Effector memory CD8-positive, alpha-beta T cell (primary cell): ENCODE results near the gene SLC9A4.

Experiments used
- ATAC-seq: fragments of 150-1000 bp; cut with Tn5 transposase; replicated peaks from 2 replicates; pipeline ENCODE4 v1.10.0; 2021; ENCODE audit warnings: mild to moderate bottlenecking, moderate library complexity
- DNase-seq, 3 experiments: peaks; one replicate each; pipeline ENCODE4 v3.0.0; 2021
- H3K27ac Mint-ChIP-seq, 2 donors: one replicate each; pipeline ENCODE4 v1.8.0; 2022; ENCODE audit warnings: mild to moderate bottlenecking in 2 of 2, mixed read lengths in 2 of 2, moderate library complexity in 2 of 2
- H3K27me3 Mint-ChIP-seq, 2 donors: one replicate each; pipeline ENCODE4 v1.8.0; 2022; ENCODE audit warnings: mixed read lengths in 2 of 2
- H3K36me3 Mint-ChIP-seq: one replicate; pipeline ENCODE4 v1.8.0; 2022; ENCODE audit warnings: mild to moderate bottlenecking, moderate library complexity, mixed read lengths; ENCODE audit not compliant: insufficient read depth
- H3K4me1 Mint-ChIP-seq, 2 donors: one replicate each; pipeline ENCODE4 v1.8.0; 2022; ENCODE audit warnings: low read depth in 2 of 2, mixed read lengths in 2 of 2
- H3K4me3 Mint-ChIP-seq, 2 donors: one replicate each; pipeline ENCODE4 v1.8.0; 2022; ENCODE audit warnings: mild to moderate bottlenecking in 2 of 2, mixed read lengths in 2 of 2, moderate library complexity in 2 of 2
- H3K9me3 Mint-ChIP-seq, 2 donors: one replicate each; pipeline ENCODE4 v1.8.0; 2022; ENCODE audit warnings: mixed read lengths in 2 of 2

The SLC9A4 gene

DNA sequence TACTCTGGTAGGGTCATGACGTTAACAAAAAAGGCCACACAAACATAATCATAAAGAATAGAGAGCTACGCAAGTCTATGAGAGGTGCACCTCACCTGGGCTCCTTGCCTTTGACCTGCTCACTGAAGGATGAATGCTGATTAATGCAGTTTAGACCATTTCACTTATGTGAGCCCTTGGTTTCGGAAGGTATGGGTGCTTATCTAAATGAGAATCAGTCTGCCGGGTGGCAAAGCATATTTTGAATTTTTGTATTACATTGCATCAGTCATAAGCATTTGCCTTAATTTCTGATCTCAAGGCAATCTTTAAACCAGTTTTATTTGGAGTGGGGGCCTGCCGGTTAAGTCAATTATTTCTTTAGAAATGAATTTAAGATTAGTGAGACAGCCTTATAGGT is 42.8 kb downstream of the SLC9A4 start:
- H3K27ac Mint-ChIP-seq = no peak overlapping the region
- no peaks in the 10 kb centered on the region for H3K36me3 Mint-ChIP-seq
- peaks cover 16 to 22% of the 10 kb centered on the region in 2 donors for H3K27me3 Mint-ChIP-seq
- H3K4me3 Mint-ChIP-seq = no peak overlapping the region
- no peaks in the 10 kb centered on the region for H3K9me3 Mint-ChIP-seq
- H3K4me1 Mint-ChIP-seq = peaks cover 0 to 5% of the 10 kb centered on the region in 2 donors
- ATAC-seq (no peak), DNase-seq (no peak)

DNA sequence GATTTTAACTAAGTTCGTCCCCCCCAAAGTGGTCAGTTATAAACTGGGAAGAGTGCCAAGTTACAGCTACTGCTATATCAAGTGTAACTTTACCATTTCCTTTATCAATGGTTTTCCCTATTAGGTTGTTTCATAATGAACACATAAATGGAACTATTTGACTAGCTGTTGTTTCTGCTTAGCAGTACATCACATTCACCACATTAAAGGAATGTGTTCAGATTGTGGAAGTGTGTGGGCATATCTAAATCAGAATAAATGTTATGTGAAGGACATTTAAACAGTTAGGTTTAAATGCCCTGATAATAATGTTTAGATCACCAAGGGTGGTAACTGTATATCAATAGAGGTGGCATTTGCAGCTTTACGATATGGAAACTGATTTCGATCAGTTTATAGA is 45.1 kb downstream of the SLC9A4 start:
- Mint-ChIP-seq H3K27ac (no peak overlapping the region), H3K27me3 (peaks cover under 1 to 7% of the 10 kb centered on the region in 2 donors), H3K4me3 (no peak overlapping the region), H3K4me1 (peaks cover 5 to 22% of the 10 kb centered on the region in 2 donors), H3K36me3 (no peaks in the 10 kb centered on the region), H3K9me3 (no peaks in the 10 kb centered on the region)
- ATAC-seq (no peak), DNase-seq (no peak)

DNA sequence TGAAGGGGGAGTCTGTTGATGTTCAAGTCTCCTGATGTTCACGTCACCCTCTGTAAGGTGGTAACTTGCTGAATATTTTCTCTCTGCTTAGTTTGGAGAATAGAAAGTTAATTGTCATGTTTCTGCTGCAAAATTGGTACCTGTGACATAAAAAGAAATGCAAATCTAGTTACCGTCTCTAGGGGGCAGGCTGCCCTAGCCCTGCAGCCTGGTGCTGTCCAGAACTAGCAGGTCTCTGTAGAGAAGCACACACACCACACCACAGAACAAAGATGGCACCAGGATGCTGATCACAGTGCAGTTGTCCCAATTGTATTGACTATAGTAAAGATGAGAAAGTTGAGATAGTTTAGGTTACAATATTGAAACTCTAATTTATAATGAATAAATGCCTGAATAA is 47.0 kb downstream of the SLC9A4 start:
- ATAC-seq (peak; percentile 37), DNase-seq (peak in 1 of 3 experiments; percentile 3)
- no peaks in the 10 kb centered on the region for H3K36me3 Mint-ChIP-seq
- H3K27me3 Mint-ChIP-seq = peaks cover 0 to 6% of the 10 kb centered on the region in 2 donors
- no peak overlapping the region for H3K4me3 Mint-ChIP-seq
- H3K4me1 Mint-ChIP-seq = peaks cover 10 to 33% of the 10 kb centered on the region in 2 donors
- no peaks in the 10 kb centered on the region for H3K9me3 Mint-ChIP-seq
- no peak overlapping the region for H3K27ac Mint-ChIP-seq

- H3K9me3 Mint-ChIP-seq = no peaks in the 10 kb centered on the region
- peaks cover 0 to 6% of the 10 kb centered on the region in 2 donors for H3K27me3 Mint-ChIP-seq
- DNase-seq = no peak
- H3K4me3 Mint-ChIP-seq = no peak overlapping the region
- H3K27ac Mint-ChIP-seq = no peak overlapping the region
- peaks cover 10 to 34% of the 10 kb centered on the region in 2 donors for H3K4me1 Mint-ChIP-seq
- H3K36me3 Mint-ChIP-seq = no peaks in the 10 kb centered on the region
- ATAC-seq = no peak
These were observed 47.8 kb downstream of the SLC9A4 start for GRCh38 chr2:102520801-102521200.

- H3K36me3 Mint-ChIP-seq = no peaks in the 10 kb centered on the region
- H3K27ac Mint-ChIP-seq = peak overlapping the region in 1 of 2 donors; percentile 62
- no peak for ATAC-seq
- no peaks in the 10 kb centered on the region for H3K9me3 Mint-ChIP-seq
- H3K27me3 Mint-ChIP-seq = peaks cover 0 to 4% of the 10 kb centered on the region in 2 donors
- H3K4me1 Mint-ChIP-seq = peaks cover 10 to 34% of the 10 kb centered on the region in 2 donors
- DNase-seq = no peak
- H3K4me3 Mint-ChIP-seq = peak overlapping the region in 1 of 2 donors; percentile 5
These were observed 49.1 kb downstream of the SLC9A4 start for GRCh38 chr2:102522162-102522561.

- H3K27me3 Mint-ChIP-seq = peaks cover 0 to 4% of the 10 kb centered on the region in 2 donors
- no peaks in the 10 kb centered on the region for H3K9me3 Mint-ChIP-seq
- H3K4me3 Mint-ChIP-seq = peak overlapping the region; percentile 3 to 16
- no peaks in the 10 kb centered on the region for H3K36me3 Mint-ChIP-seq
- peaks cover 10 to 34% of the 10 kb centered on the region in 2 donors for H3K4me1 Mint-ChIP-seq
- ATAC-seq (peak; percentile 95), DNase-seq (peak; percentile 3 to 12 (median 4))
- peak overlapping the region in 1 of 2 donors; percentile 73 for H3K27ac Mint-ChIP-seq
These were observed 49.9 kb downstream of the SLC9A4 start for GRCh38 chr2:102522890-102523289.

- H3K36me3 Mint-ChIP-seq = no peaks in the 10 kb centered on the region
- peaks cover 0 to 5% of the 10 kb centered on the region in 2 donors for H3K27me3 Mint-ChIP-seq
- H3K27ac Mint-ChIP-seq = peak overlapping the region in 1 of 2 donors; percentile 57
- H3K4me1 Mint-ChIP-seq = peaks cover 10 to 34% of the 10 kb centered on the region in 2 donors
- H3K9me3 Mint-ChIP-seq = no peaks in the 10 kb centered on the region
- ATAC-seq = no peak
- peak overlapping the region; percentile 0 to 14 for H3K4me3 Mint-ChIP-seq
- no peak for DNase-seq
These were observed 50.6 kb downstream of the SLC9A4 start for GRCh38 chr2:102523651-102524050.

- peaks cover 10 to 19% of the 10 kb centered on the region in 2 donors for H3K27me3 Mint-ChIP-seq
- no peaks in the 10 kb centered on the region for H3K9me3 Mint-ChIP-seq
- ATAC-seq (no peak), DNase-seq (no peak)
- no peaks in the 10 kb centered on the region for H3K36me3 Mint-ChIP-seq
- H3K27ac Mint-ChIP-seq = no peak overlapping the region
- no peak overlapping the region for H3K4me3 Mint-ChIP-seq
- peaks cover 10 to 18% of the 10 kb centered on the region in 2 donors for H3K4me1 Mint-ChIP-seq
These were observed 54.1 kb downstream of the SLC9A4 start for GRCh38 chr2:102527086-102527485.

DNA sequence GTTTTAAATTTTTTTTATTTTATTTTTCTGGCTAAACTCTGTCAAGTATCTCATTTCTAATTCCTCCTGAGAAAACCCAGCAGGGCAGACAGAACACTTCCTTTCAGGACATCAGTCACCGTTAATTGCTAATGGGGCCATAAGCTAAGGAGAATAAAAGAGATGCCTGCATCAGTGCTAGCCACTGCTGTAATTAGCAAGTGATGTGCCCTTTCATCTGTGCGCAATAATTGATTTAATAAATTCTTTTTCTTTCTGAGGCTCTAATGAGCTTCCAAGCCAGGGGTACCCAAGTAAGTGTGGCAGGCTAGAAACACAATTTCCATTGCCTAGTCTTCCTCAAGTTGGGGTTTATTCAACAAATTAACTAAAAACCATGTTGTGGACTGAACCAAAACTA is 65.5 kb downstream of the SLC9A4 start:
- no peak overlapping the region for H3K27ac Mint-ChIP-seq
- ATAC-seq = no peak
- no peaks in the 10 kb centered on the region for H3K4me1 Mint-ChIP-seq
- DNase-seq = no peak
- no peaks in the 10 kb centered on the region for H3K9me3 Mint-ChIP-seq
- H3K27me3 Mint-ChIP-seq = peaks cover 18 to 23% of the 10 kb centered on the region in 2 donors
- H3K36me3 Mint-ChIP-seq = no peaks in the 10 kb centered on the region
- no peak overlapping the region for H3K4me3 Mint-ChIP-seq

DNA sequence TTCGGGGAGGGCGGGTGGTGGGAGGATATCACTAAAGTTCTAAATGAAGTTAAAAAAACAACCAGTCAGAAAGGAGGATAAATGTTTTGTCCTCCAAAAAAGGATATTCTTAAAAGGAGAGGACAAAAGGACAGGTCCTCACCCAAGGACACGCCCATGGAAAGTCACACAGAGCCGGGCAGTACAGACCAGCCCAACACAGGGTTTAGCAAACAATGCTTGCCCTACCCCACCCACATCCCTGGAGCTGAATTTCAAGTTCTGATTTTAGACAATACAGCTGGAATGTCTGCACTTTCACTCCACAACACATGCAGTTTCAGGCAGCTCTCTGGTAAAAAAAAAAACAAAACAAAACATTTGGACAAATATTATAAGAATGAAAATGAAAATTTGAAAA is 67.9 kb downstream of the SLC9A4 start:
- ATAC-seq = no peak
- Mint-ChIP-seq H3K27ac (no peak overlapping the region), H3K9me3 (no peaks in the 10 kb centered on the region), H3K27me3 (peaks cover 12 to 13% of the 10 kb centered on the region in 2 donors), H3K4me3 (no peak overlapping the region), H3K4me1 (no peaks in the 10 kb centered on the region), H3K36me3 (no peaks in the 10 kb centered on the region)
- no peak for DNase-seq

GRCh38 chr2:102544182-102544581 is 71.2 kb downstream of the SLC9A4 start:
- H3K4me3 Mint-ChIP-seq = no peak overlapping the region
- DNase-seq = no peak
- H3K27me3 Mint-ChIP-seq = peaks cover 9 to 13% of the 10 kb centered on the region in 2 donors
- no peak for ATAC-seq
- no peaks in the 10 kb centered on the region for H3K4me1 Mint-ChIP-seq
- no peak overlapping the region for H3K27ac Mint-ChIP-seq
- no peaks in the 10 kb centered on the region for H3K36me3 Mint-ChIP-seq
- peaks cover 0 to 7% of the 10 kb centered on the region in 2 donors for H3K9me3 Mint-ChIP-seq

- Mint-ChIP-seq H3K27ac (no peak overlapping the region), H3K4me3 (no peak overlapping the region), H3K9me3 (peaks cover 0 to 7% of the 10 kb centered on the region in 2 donors), H3K36me3 (no peaks in the 10 kb centered on the region), H3K4me1 (no peaks in the 10 kb centered on the region), H3K27me3 (peaks cover 7% of the 10 kb centered on the region in 2 donors)
- DNase-seq = no peak
- no peak for ATAC-seq
These were observed 74.4 kb downstream of the SLC9A4 start for GRCh38 chr2:102547462-102547861.

- no peak for DNase-seq
- Mint-ChIP-seq H3K4me1 (no peaks in the 10 kb centered on the region), H3K36me3 (no peaks in the 10 kb centered on the region), H3K27me3 (peaks cover 0 to 6% of the 10 kb centered on the region in 2 donors), H3K27ac (no peak overlapping the region), H3K4me3 (no peak overlapping the region), H3K9me3 (peaks cover 0 to 7% of the 10 kb centered on the region in 2 donors)
- no peak for ATAC-seq
These were observed 76.0 kb downstream of the SLC9A4 start for GRCh38 chr2:102549027-102549426.

DNA sequence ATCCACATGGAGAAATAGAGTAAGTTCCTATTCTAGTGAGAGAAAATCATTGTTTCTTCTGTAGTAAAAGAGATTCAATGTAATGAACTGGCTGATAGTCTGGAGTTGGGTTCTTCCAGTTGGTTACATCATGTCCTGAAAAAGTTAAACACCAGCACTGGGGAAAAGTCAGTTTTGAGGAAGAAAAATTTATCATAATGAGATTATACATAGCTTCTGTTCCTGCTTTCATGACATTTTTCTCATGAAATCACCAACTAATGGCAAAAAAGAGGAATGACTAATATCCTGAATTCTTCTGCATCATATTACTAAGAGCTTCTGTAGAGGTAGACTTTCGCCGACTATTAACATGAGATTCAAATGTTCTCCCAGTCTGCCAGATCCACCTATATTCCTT is 77.1 kb downstream of the SLC9A4 start:
- Mint-ChIP-seq H3K4me1 (no peaks in the 10 kb centered on the region), H3K36me3 (no peaks in the 10 kb centered on the region), H3K27ac (no peak overlapping the region), H3K4me3 (no peak overlapping the region), H3K9me3 (peaks cover 0 to 7% of the 10 kb centered on the region in 2 donors), H3K27me3 (peaks cover 0 to 6% of the 10 kb centered on the region in 2 donors)
- DNase-seq (no peak), ATAC-seq (no peak)
